GM19438 (cell line): ENCODE measurements around the gene SLFNL1.

Source experiments
- ATAC-seq: cut with Tn5 transposase; IDR thresholded peaks from one replicate; pipeline ENCODE4 v1.9.1; 2021; ENCODE audit warnings: low read depth; ENCODE audit not compliant: unreplicated experiment

Gene SLFNL1

DNA sequence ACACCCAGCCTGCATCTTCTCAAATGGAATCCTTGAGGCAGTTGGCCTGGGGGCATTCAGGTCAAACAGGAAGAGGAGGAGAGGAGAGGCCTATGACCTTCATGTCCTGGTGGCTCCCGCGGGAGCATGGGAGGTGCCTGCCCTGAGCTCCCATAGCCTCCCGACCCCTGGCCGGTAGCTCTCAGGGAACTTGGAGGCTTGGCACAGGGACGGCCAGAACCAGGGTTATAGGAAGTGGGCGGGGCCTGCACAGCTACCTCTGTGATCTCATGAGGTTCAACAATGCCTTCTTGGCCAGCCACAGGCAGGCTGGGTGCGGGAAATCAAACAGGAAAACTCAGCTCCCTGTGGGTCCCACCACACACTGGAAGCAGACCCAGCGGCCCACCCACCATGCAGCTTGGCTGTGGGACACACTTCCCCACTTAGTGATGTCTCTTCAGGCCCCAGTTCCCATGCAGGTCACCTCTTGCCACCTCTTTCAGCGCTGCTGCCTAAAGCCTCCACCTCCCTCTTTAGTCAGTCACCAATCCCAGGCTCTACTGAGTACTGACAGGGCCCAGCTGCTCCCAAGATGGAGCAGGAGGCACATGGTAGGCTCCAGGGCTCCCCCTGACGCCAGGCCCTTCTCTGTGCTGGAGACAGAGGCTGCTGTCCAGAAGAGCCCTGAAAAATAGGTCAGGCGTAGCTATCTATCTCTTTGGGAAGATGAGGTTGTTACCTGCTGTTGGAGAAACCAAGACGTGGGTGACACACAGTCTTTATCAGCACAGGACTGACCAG lies at the start of gene SLFNL1:
SLFNL1 (minus strand) TSS at position 200 of the 783 bp plus-strand sequence. CDS start 1,065 bp downstream, outside the sequence.
- ATAC-seq: no peak

GRCh38 chr1:41056907-41057306 lies 35.4 kb upstream of the SLFNL1 start:
- no peak for ATAC-seq

GRCh38 chr1:41053316-41053715 lies 31.8 kb upstream of the SLFNL1 start:
- no peak for ATAC-seq

GRCh38 chr1:41051022-41051421 lies 29.5 kb upstream of the SLFNL1 start:
- no peak for ATAC-seq

- ATAC-seq: no peak
Measured at GRCh38 chr1:41048540-41048939, 27.0 kb upstream of the SLFNL1 start.

- no peak for ATAC-seq
Measured at GRCh38 chr1:41046347-41046775, 24.8 kb upstream of the SLFNL1 start.

DNA sequence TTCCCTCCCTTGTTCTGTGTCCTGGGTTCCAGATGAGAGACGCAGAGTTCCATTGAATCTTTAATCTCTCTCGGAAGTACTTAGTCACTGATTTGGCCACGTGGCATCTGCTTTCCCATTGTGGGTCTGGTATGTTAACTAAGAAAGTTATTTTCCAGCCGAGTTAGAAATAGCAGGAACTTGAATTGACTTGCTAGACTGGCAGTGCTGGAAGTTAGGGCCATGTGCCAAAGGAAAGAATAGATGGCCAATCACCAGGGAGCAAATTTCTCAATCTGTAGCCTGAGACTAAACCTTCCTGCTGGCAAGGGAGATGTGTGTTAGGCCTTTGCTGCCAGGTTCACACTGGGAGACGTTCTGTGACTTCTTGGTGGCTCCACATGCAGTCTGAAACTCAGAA lies 24.2 kb upstream of the SLFNL1 start:
- ATAC-seq: no peak

DNA sequence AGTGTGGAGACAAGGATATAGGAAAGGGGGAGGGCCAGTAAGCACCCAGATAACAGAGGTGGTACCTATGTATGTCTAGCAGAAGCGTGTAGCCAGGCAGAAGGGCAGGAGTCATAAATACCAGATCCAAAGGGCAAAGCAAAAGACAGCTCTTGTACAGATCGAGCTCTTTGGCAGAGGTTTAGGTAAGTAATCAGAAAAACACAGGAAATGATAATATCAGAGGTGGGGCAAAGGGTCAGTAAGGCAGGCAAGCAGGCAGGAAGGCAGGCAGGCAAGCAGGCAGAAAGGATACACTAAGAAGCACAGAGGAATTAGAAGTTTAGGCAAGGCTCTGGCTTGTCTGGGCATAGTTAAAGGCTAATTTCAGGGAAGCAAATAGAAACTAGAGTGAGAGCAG lies 22.7 kb upstream of the SLFNL1 start:
- no peak for ATAC-seq

- no peak for ATAC-seq
Measured at GRCh38 chr1:41041614-41042270, 20.2 kb upstream of the SLFNL1 start.

GRCh38 chr1:41038110-41038509 lies 16.6 kb upstream of the SLFNL1 start:
- ATAC-seq: no peak

- ATAC-seq: no peak
Measured at GRCh38 chr1:41037116-41037903, 15.8 kb upstream of the SLFNL1 start.

- ATAC-seq: no peak
Measured at GRCh38 chr1:41033272-41033671, 11.7 kb upstream of the SLFNL1 start.

- no peak for ATAC-seq
Measured at GRCh38 chr1:41032147-41032546, 10.6 kb upstream of the SLFNL1 start.

- ATAC-seq: no peak
Measured at GRCh38 chr1:41030872-41031616, 9.5 kb upstream of the SLFNL1 start.

GRCh38 chr1:41028034-41028642 lies 6.6 kb upstream of the SLFNL1 start:
- no peak for ATAC-seq

- ATAC-seq: no peak
Measured at GRCh38 chr1:41025979-41026819, 4.7 kb upstream of the SLFNL1 start.

DNA sequence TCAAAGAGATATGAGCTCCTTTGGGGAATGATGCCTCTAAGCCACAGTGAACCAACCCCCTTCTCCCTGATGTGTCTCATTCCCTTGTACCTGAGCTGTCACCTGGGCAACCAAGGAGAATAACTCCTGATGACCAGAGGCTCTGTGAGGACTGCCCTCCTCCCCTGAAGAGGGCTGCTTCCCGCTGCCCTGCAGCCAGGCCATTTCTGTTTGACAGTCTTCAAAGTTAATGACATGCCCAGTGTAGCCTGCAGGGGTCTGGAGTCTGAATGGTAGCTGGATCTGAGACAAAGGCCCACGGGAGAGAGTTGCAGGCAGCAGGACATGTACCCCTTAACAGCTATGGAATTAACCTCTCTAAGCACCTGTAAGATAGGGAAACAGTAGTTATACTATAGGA lies 3.4 kb upstream of the SLFNL1 start:
- no peak for ATAC-seq

DNA sequence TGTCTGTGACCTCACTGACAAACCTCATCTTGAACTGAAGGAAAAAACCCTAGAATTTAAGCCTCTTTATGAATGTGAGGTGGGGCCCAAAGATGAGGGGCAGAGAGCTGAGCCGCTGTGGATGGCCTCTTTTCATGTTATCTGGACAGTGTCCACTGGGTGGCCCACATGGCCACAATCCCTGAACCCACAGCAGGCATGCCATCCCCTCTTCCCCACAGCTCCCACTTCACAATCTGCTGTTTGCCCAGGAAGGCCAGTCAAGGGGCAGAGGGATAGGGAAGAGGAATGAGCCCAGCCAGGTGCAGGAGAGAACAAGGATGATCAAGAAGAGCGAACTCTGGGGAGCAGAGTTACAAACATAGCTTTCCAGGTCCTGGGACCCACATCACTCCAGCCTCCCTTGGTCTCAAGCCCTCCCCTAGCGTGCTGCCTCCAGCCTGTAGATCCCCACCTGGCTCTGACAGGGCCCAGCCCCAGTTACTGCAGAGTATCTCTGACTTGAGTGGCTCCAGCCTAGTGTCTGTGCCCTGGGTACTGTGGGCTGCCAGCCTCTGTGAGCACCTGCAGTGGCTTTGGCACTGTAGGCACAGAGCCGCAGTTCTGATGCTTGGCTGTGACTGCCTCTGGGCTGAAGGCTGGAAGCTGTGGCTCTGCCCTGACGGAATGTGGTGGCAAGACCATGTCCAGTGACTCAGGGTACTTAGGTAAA lies 1.9 kb upstream of the SLFNL1 start:
- ATAC-seq: no peak

- no peak for ATAC-seq
Measured at GRCh38 chr1:41022424-41022823, 899 bp upstream of the SLFNL1 start.
